Fibroblast of villous mesenchyme (primary cell): Measurements from ENCODE around the gene EP400. TPM values are rescaled to one million over a fixed set of nuclear protein-coding genes. Genes with fewer than 3 reads are reported as not detected.

Experiments used
- DNase-seq: peaks from one replicate; pipeline ENCODE4 v3.0.0-alpha.2; 2010; ENCODE audit warnings: low read depth
- H3K4me3 ChIP-seq: 2 replicates; pipeline ENCODE4 v1.5.1; 2011; ENCODE audit warnings: low read depth, mild to moderate bottlenecking, low read length
- total RNA-seq: library from RNA; depleted of rRNA; stranded (reverse); fragments of >200 nt; gene quantifications from 2 replicates; pipeline ENCODE4 v1.2.3, GENCODE V29; 2012
- TF ChIP-seq, protein P1 (sequence below): IDR thresholded peaks from 2 replicates; pipeline ENCODE4 v1.5.1; 2012; ENCODE audit warnings: low read depth, mild to moderate bottlenecking, low read length; ENCODE audit not compliant: insufficient read depth

The EP400 gene
- total RNA-seq, 1 donor = 13.0 TPM

DNA sequence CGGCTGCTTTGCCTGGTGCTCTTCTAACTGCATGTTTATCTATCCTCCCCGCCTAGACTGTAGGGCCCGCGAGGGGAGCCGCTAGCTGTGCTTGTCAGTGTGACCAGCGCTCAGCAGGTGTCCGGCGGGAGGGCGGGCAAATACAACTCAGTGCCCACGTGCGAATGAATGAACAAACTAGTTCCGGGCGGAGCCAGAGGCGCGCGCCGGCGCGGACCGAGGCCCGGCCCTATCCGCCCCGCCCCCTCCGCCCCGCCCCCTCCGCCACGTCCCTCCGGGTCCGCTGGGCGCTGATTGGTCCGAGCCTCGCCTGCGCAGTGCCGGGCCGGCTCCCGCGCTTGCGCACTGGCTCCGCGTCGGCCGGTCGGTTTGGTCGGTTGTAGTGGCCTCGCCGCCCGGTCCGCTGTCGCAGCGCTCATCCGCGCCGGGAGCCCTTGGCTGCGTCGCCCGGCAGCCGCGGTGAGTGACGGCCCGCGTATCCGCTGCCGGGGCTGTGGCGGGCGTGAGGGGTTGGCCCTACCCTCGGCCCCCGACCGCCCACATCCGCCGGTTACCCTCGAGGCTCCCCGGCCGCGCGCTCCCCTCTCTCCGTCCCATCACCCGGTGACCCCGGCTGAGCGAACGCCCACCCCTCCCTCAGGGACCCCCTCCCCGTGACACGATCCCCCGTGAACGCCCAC is 134.3 kb downstream of the EP400 start:
- TF ChIP-seq, protein P1, sequence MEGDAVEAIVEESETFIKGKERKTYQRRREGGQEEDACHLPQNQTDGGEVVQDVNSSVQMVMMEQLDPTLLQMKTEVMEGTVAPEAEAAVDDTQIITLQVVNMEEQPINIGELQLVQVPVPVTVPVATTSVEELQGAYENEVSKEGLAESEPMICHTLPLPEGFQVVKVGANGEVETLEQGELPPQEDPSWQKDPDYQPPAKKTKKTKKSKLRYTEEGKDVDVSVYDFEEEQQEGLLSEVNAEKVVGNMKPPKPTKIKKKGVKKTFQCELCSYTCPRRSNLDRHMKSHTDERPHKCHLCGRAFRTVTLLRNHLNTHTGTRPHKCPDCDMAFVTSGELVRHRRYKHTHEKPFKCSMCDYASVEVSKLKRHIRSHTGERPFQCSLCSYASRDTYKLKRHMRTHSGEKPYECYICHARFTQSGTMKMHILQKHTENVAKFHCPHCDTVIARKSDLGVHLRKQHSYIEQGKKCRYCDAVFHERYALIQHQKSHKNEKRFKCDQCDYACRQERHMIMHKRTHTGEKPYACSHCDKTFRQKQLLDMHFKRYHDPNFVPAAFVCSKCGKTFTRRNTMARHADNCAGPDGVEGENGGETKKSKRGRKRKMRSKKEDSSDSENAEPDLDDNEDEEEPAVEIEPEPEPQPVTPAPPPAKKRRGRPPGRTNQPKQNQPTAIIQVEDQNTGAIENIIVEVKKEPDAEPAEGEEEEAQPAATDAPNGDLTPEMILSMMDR = no peak
- H3K4me3 ChIP-seq = peak overlapping the region; percentile 75

DNA sequence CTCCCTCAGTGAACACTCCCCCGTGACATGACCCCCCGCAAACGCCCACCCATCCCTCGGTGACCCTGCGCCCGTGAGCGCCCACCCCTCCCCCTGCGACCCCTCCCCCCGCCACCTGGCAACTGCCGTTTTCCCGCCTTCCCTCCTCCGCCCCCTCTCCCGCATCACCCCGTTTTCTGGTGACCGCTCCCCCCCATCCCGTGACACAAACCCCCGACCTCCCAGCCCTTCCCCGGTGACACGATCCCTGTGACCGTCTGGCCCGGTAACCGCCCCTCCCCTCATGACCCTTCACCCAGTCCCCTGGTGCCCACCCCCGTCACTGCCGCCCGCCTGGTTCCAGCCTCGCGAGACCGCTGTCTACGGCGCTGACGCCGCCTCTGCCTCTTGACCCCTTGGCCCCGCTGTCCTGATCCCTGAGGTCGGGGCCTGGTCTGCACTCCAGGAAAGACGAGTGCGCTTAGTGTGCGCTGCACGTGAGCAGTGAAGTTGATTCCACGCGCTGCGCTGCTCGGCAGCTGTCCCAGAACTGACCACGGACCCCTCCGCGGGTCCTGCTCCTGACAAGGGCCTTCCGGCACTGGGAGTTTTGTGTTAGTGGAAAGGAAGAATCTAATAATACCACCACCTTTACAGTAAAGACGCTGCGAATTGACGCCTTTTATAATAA is 135.0 kb downstream of the EP400 start:
- peak; percentile 89 for DNase-seq
- TF ChIP-seq, protein P1 = no peak
- H3K4me3 ChIP-seq = peak overlapping the region; percentile 75

More for the DNA sequence above, 134.3 kb downstream of the EP400 start:
- DNase-seq = peak; percentile 88

DNA sequence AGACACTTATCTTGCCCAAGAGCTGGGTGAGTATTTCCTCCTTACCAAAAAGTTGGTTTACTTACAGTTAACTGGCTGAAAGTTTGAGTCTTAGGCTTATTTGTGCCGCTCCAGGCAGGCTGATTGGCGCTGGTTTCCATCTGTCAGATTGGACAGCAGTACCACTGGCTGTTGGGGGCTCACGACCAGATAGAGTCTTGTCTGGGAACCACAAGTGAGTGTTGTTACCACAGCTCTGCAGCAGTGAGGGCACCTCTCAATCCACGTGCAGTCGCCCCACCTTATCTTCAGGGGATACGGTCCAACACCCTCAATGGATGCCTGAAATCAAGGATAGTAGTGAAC is 135.5 kb downstream of the EP400 start:
- peak overlapping the region; percentile 75 for H3K4me3 ChIP-seq
- TF ChIP-seq, protein P1 = no peak
- DNase-seq = no peak

DNA sequence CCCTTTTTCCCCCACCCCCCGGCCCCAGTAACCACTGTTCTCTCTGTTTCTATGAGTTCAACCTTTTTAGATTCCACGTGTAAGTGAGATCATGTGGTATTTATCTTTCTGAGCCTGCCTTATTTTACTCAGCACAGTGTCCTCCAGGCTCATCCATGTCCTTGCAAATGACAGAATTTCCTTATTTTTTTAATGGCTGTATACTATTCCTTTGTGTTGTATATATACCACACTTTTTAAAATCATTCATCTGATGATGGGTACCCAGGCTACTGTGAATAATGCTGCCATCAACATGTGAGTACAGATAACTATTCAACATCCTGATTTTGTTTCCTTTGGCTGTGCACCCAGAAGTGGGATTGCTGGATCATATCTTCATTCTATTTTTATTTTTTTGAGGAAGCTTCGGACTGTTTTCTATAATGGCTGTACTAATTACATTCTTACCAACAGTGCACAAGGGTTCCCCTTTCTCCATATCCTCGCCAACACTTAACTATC is 139.7 kb downstream of the EP400 start:
- no peak for DNase-seq
- TF ChIP-seq, protein P1 = no peak
- no peak overlapping the region for H3K4me3 ChIP-seq

DNA sequence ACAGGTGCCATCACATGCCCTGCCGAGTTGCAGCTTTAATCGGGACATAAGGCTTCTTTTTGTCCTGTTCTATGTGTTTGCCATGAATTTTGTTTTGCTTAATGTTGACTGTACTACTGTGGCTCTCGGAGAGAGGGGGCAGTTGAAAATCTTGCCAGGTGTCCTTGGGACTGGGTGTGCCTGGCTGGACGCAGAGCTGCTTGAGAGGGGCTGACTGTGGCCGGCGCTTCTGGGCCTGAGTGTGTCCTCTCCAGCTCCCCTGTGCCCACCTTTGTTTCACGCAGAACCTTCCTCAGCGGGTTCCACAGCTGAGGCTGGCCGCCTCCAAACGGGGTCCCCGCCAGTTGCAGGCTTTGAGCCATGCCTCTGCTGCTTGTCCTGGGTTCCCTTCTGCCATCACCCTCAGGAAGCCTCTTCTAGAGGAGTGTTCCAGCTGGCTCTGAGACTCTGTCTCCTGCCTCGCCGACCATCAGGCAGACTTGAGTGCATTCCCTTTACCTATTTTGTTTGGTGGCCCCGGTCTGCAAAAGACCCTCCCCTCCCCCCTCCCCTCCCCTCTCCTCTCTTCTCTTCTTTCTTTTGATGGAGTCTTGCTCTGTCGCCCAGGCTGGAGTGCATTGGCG is 144.6 kb downstream of the EP400 start:
- TF ChIP-seq, protein P1 = no peak
- no peak for DNase-seq
- H3K4me3 ChIP-seq = no peak overlapping the region

DNA sequence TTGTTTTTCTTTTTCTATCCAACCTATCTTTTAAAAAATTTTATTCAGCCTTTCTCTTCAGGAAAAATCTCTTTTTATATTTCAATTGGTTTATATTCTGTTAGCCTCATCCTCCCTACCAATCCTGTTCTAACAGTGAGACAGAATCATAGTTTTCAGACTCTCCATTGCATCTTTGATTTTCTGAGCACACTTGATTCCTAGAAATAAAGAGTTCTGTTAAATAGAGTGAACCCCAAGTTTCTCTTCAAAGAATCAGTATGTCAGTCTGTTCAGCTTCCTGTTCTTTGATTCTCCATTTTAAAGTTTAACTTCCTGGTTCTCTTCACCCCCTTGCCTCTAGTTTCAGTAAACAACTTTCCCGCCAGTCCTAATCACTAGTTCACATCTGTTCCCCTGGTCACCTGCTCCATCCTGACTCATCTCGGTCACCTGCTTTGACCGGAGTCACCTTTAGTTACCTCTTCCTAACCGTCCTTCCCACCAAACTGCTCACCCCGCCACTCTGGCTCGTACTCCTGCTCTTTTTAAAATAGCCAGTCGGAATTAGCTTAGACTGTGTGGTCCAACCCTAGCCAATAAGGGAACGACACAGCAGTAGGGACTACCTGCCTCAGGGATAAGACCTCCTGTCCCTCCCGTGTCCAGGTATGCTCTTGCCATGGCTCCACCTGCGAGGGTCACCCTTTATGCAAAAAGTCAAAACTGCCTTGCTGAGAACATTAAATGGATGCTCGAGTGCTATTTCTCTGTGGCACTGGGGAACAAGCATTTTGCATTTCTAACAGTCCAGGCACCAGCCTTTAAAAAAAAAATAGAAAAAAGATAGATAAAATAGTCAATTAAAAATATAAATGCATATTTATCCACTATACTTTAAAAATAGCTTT is 146.0 kb downstream of the EP400 start:
- DNase-seq = no peak
- TF ChIP-seq, protein P1 = no peak
- no peak overlapping the region for H3K4me3 ChIP-seq
